Activated T-helper 1 cell treated with Interleukin-2 at 50 U/mL for 16 hours (primary cell): ENCODE results near the gene PI3.
A peak's percentile ranks its signal among the peaks of the same experiment; 100 is the strongest.
"Not testable (repeated sequence)": the region's sequence is repeated elsewhere in the genome, so short reads cannot be mapped to it uniquely, and the experiment has no call there.

Experiments
- DNase-seq: peaks from one replicate; pipeline ENCODE4 v3.0.0-alpha.2; 2020; ENCODE audit warnings: low read depth

Gene PI3

GRCh38 chr20:45174434-45175364, at the start of gene PI3:
PI3 (plus strand) TSS chr20:45174902; CDS start chr20:45174923, 21 bp downstream.
- no peak for DNase-seq

DNA sequence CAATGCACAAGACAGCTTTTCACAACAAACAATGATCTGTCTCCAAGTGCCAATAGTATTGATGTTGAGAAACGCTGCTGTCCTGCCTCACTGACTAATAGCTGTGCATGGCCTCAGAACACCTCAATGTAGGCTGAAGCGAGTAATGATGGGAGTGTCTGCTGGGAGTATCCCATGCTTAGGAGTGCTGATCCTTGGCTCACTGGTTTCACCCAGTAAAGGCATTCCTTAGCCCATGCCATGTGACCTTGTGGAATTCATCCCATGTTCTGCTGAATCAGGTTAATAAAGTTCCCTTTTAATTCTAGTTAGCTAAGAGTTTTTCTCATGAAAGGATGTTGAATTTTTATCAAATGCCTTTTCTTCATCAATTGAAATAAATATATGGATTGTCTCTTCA, 46.6 kb upstream of the PI3 start:
- DNase-seq: no peak

GRCh38 chr20:45136911-45137310, 37.8 kb upstream of the PI3 start:
- DNase-seq: no peak

DNA sequence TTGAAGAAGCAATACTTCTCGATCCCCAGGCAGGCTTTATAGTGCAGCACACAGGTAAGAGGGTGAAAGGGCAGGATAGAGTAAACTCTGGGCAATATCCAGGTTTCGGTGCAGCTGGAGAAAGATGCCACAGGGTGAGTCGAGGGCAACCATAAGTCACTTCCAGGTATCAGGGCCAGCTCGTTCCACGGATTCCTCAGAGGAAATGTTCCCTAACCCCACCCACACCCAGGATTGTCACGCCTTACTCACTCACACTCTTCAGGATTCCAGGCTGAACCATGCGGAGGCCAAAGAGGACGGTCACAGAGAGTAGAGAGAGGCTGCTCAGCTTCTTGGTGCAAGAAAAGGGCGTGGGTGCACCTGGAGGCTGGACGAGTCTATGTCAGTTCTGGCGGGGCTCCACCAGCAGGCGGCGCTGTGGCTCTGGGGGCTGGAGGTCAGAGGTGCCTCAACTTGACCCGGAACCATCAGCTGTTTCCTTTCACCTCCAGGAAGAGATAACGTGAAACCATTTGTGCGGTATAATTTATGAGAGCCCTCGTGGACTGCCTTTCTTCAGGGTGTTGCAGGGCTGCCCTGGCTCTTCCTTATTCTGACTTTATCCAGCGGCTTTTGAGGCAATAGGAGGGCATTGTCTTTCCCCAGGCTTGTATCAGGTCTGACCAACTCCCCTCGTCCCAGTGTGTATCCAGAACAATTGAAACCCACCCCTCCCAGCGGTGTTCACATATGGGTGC, 36.0 kb upstream of the PI3 start:
- DNase-seq: peak; percentile 29

- not testable (repeated sequence) for DNase-seq
Measured at GRCh38 chr20:45139733-45140375, 34.8 kb upstream of the PI3 start.

DNA sequence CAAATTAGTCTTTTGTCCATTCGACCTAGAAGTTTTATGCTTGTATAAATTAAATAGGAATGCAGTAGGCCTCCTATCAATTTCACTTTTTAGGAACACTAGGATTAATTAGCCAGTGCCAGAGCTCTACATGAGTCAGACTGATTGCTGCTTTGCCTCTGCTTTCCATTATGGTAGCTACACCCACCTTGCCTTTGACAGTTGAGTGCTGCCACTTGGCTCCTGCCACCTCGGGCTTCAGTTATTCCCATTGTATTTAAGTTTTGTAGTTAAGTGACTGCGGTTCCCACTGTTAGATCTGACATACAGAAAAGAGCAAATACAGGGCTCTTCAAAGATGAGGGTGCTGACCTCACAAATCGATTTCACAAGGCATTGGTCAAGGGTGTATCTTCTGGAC, 33.9 kb upstream of the PI3 start:
- no peak for DNase-seq

DNA sequence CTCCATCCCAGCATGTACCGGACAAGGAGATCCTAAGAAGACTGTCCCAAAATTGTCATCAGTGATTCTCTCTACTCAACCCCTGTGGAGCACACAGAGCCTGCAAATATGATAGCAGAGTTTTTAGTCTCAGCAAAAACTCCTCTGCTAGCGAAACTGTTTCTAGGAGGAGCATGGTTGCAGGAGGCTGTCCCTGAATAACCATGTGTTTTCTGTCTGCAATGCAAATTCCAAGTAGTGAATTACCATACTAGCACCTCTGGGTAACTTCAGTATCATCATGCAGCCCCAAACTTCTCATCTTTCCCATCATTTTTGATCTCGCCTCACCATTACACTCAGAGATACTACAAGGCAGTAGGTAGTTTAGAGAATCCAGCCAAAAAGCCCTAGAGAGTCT, 25.6 kb upstream of the PI3 start:
- DNase-seq: no peak

DNA sequence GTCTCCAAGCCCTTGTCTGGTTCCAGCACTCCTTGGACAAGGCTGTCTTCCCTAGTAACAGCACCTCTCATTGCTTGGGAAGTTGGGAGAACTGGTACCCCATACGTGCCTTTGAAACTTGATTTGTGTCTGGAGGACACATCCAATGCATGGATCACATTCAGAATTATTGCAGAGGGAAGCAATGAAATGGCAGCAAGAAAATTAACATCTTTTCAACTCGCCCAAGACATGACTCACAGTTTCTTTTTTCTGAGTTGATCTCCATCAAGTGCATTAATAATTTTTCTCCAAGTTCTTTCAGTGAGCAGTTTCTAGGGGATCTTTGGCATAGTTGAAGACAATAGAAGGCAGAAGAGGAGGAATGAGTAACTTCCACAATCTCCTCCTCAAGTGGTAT, 22.3 kb upstream of the PI3 start:
- DNase-seq: no peak

- no peak for DNase-seq
Measured at GRCh38 chr20:45153147-45153546, 21.6 kb upstream of the PI3 start.

- no peak for DNase-seq
Measured at GRCh38 chr20:45153752-45154151, 20.9 kb upstream of the PI3 start.

GRCh38 chr20:45154183-45154582, 20.5 kb upstream of the PI3 start:
- DNase-seq: no peak

DNA sequence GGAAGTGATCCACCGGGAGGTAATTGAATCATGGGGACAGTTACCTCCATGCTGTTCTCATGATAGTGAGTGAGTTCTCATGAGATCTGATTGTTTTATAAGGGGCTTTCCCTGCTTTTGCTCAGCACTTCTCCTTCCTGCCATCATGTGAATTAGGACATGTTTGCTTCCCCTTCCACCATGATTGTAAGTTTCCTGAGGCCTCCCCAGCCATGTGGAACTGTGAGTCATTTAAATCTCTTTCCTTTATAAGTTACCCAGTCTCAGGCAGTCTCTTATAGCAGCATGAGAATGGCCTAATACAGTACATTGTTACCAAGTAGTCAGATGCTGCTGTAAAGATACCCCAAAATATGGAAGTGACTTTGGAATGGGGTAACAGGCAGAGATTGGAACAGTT, 19.9 kb upstream of the PI3 start:
- DNase-seq: not testable (repeated sequence)

GRCh38 chr20:45156713-45157112, 18.0 kb upstream of the PI3 start:
- no peak for DNase-seq

DNA sequence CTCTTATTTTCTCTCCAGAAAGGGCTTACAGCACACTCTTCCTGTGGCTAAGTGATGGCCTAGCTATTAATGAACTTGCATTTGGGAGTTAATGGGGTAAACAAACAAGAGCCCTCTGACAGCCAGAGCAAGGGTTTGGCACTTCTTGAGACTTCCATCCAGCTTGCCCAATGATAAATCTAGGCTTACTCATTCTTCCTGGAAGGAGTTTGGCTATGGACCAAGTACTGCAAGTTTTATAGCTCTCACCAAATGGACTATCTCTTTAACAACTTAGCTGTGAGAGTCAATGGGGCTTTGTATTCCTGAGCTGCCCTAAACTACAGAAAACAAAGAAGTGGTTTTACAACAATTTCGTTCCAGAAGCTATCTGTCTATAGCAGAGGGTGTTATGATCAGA, 16.7 kb upstream of the PI3 start:
- DNase-seq: no peak

GRCh38 chr20:45163083-45163803, 11.5 kb upstream of the PI3 start:
- no peak for DNase-seq

- no peak for DNase-seq
Measured at GRCh38 chr20:45164906-45165305, 9.8 kb upstream of the PI3 start.

- no peak for DNase-seq
Measured at GRCh38 chr20:45173522-45173921, 1.2 kb upstream of the PI3 start.

- no peak for DNase-seq
Measured at GRCh38 chr20:45176526-45177267, 2.0 kb downstream of the PI3 start.

- DNase-seq: no peak
Measured at GRCh38 chr20:45179166-45179565, 4.5 kb downstream of the PI3 start.

DNA sequence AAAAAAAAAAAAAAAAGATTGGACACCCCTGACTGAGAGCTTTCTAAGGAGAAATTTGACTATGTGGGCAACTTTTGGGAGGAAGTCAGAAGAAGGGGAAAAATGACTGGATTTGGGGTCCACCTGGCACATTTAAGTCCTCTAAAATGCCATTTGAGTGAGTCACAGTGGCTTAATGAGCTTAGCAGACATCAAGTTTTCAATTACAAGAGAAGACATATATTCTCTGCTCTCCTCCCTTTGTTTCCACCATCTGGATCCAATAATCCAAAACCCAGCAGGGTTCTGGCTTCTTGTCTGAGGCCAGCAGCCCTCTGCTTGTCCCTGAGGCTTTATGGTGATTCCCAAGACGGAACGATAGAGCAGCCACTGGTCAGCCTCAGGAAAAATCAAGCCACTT, 6.9 kb downstream of the PI3 start:
- no peak for DNase-seq

DNA sequence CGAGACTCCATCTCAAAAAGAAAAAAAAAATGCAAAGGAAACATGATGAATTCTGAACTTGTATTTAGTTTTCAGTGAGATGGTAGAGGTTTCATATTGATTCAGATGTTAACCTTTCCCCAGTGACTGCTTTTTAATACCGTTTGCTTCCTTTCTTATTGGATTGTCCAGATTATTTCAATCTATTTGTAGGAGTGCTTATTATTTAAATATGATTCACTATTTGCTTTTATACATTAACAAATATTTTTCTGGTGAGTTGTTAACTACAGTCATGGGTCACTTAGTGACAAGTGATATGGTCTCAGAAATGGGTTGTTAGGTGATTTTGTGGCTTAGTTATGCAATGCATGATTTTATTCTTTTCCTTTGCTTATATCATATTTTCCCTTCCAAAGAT, 8.4 kb downstream of the PI3 start:
- no peak for DNase-seq
